Vagina (tissue), 2 donors: ENCODE results near the gene SLC15A1.

Experiments used
- POLR2AphosphoS5 ChIP-seq, 2 donors: sonication (generic); formaldehyde crosslinking; IDR thresholded peaks; one replicate each; pipeline ENCODE4 v1.9.0; 2017; ENCODE audit warnings: antibody characterized with exemption in 2 of 2, mild to moderate bottlenecking in 2 of 2, low read depth in 1 of 2; ENCODE audit not compliant: insufficient read depth in 1 of 2
- TF ChIP-seq, protein P1 (sequence below), 3 experiments: fragments of 450-650 bp in 2 of 3; fragments of 200-600 bp in 1 of 3; sonication (generic) in 1 of 3; IDR thresholded peaks; one replicate each; pipeline ENCODE4 v1.5.1; 2017 to 2019; ENCODE audit warnings: antibody characterized with exemption in 3 of 3, mild to moderate bottlenecking in 2 of 3, moderate library complexity in 2 of 3

GRCh38 chr13:98651744-98652143, 100.7 kb downstream of the SLC15A1 start:
- TF ChIP-seq, protein P1, sequence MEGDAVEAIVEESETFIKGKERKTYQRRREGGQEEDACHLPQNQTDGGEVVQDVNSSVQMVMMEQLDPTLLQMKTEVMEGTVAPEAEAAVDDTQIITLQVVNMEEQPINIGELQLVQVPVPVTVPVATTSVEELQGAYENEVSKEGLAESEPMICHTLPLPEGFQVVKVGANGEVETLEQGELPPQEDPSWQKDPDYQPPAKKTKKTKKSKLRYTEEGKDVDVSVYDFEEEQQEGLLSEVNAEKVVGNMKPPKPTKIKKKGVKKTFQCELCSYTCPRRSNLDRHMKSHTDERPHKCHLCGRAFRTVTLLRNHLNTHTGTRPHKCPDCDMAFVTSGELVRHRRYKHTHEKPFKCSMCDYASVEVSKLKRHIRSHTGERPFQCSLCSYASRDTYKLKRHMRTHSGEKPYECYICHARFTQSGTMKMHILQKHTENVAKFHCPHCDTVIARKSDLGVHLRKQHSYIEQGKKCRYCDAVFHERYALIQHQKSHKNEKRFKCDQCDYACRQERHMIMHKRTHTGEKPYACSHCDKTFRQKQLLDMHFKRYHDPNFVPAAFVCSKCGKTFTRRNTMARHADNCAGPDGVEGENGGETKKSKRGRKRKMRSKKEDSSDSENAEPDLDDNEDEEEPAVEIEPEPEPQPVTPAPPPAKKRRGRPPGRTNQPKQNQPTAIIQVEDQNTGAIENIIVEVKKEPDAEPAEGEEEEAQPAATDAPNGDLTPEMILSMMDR (IDR thresholded peaks at IDR 0.05), result no peak
- no peak for TF ChIP-seq POLR2AphosphoS5 (IDR thresholded peaks at IDR 0.05; ENCODE audit: insufficient read depth in 1 of 2, low read depth in 1 of 2)
